HepG2 (cell line): ENCODE results near the gene SEC14L1. TPM values are rescaled to one million over a fixed set of nuclear protein-coding genes. Genes with fewer than 3 reads are reported as not detected.

Source experiments
- CENPBD1 ChIP-seq: sonication (generic); formaldehyde crosslinking; IDR thresholded peaks from 2 replicates; pipeline ENCODE4 v1.8.0; 2022; ENCODE audit warnings: missing genetic modification reagents, low read depth, mild to moderate bottlenecking, borderline replicate concordance
- ETV5 ChIP-seq: IDR thresholded peaks from 2 replicates; pipeline ENCODE4 v1.6.1; 2018; ENCODE audit warnings: missing biosample characterization, missing genetic modification reagents, inconsistent platforms, borderline replicate concordance
- KAT2B ChIP-seq: fragments of 150-350 bp; IDR thresholded peaks from 2 replicates; pipeline ENCODE4 v1.6.1; 2014; ENCODE audit warnings: low read depth, low read length, borderline replicate concordance
- MXD1 ChIP-seq: sonication (generic); formaldehyde crosslinking; IDR thresholded peaks from 2 replicates; pipeline ENCODE4 v1.4.0; 2020; ENCODE audit warnings: mild to moderate bottlenecking, missing genetic modification reagents
- NFATC3 ChIP-seq: sonication (generic); formaldehyde crosslinking; IDR thresholded peaks from 2 replicates; pipeline ENCODE4 v1.5.1; 2020; ENCODE audit warnings: mild to moderate bottlenecking, missing genetic modification reagents
- RBFOX2 ChIP-seq: fragments of 200-400 bp; formaldehyde crosslinking; IDR thresholded peaks from 2 replicates; pipeline ENCODE4 v1.6.1; 2017; ENCODE audit warnings: low read depth, mild to moderate bottlenecking, low read length
- TBX3 ChIP-seq: fragments of 450-650 bp; IDR thresholded peaks from 2 replicates; pipeline ENCODE4 v1.6.1; 2017; ENCODE audit warnings: antibody characterized with exemption, mild to moderate bottlenecking, inconsistent platforms, borderline replicate concordance
- TCF7L2 ChIP-seq: IDR thresholded peaks from 2 replicates; pipeline ENCODE4 v1.6.1; 2011; ENCODE audit warnings: mild to moderate bottlenecking, low read depth, low read length, moderate library complexity
- THAP7 ChIP-seq: sonication (generic); formaldehyde crosslinking; IDR thresholded peaks from 2 replicates; pipeline ENCODE4 v1.8.1; 2023; ENCODE audit warnings: mild to moderate bottlenecking, missing genetic modification reagents
- TRAFD1 ChIP-seq: sonication (generic); formaldehyde crosslinking; IDR thresholded peaks from 2 replicates; pipeline ENCODE4 v1.5.1; 2020; ENCODE audit warnings: missing genetic modification reagents, mild to moderate bottlenecking, borderline replicate concordance
- ZBTB1 ChIP-seq: sonication (generic); formaldehyde crosslinking; IDR thresholded peaks from 2 replicates; pipeline ENCODE4 v1.4.0; 2020; ENCODE audit warnings: missing genetic modification reagents, borderline replicate concordance
- ZC3H4 ChIP-seq: sonication (generic); formaldehyde crosslinking; IDR thresholded peaks from 2 replicates; pipeline ENCODE4 v1.4.0; 2020; ENCODE audit warnings: missing genetic modification reagents, borderline replicate concordance
- ZMAT5 ChIP-seq: sonication (generic); formaldehyde crosslinking; IDR thresholded peaks from 2 replicates; pipeline ENCODE4 v1.5.0; 2020; ENCODE audit warnings: mild to moderate bottlenecking, low read depth, missing genetic modification reagents, borderline replicate concordance
- ZNF235 ChIP-seq: sonication (generic); formaldehyde crosslinking; IDR thresholded peaks from 2 replicates; pipeline ENCODE4 v1.8.1; 2023; ENCODE audit warnings: mild to moderate bottlenecking, missing genetic modification reagents, borderline replicate concordance
- ZNF317 ChIP-seq: sonication (generic); formaldehyde crosslinking; IDR thresholded peaks from 2 replicates; pipeline ENCODE4 v1.5.0; 2020; ENCODE audit warnings: mild to moderate bottlenecking, missing genetic modification reagents
- ZNF343 ChIP-seq: sonication (generic); formaldehyde crosslinking; IDR thresholded peaks from 2 replicates; pipeline ENCODE4 v1.4.0; 2020; ENCODE audit warnings: mild to moderate bottlenecking, missing genetic modification reagents
- ZNF501 ChIP-seq: sonication (generic); formaldehyde crosslinking; IDR thresholded peaks from 2 replicates; pipeline ENCODE4 v1.5.1; 2020; ENCODE audit warnings: mild to moderate bottlenecking, moderate library complexity, missing genetic modification reagents
- ZSCAN12 ChIP-seq: sonication (generic); formaldehyde crosslinking; IDR thresholded peaks from 2 replicates; pipeline ENCODE4 v1.9.0; 2021; ENCODE audit warnings: mild to moderate bottlenecking, missing genetic modification reagents
- ZSCAN29 ChIP-seq: sonication (generic); formaldehyde crosslinking; conservative IDR thresholded peaks from 2 replicates; pipeline ENCODE4 v1.4.0; 2020; ENCODE audit warnings: mild to moderate bottlenecking, missing genetic modification reagents
- ZXDC ChIP-seq: sonication (generic); formaldehyde crosslinking; IDR thresholded peaks from 2 replicates; pipeline ENCODE4 v1.5.0; 2020; ENCODE audit warnings: mild to moderate bottlenecking, missing genetic modification reagents
- polyA plus RNA-seq, 8 experiments: library from polyadenylated mRNA; depleted of rRNA in 3 of 8; stranded (reverse) in 7 of 8; unstranded in 1 of 8; fragments of >200 nt; fragmentation: Illumina TruSeq in 4 of 8; extraction: Trizol in 4 of 8; gene quantifications; 2 replicates each; pipeline versions ENCODE4 v1.2.1 to v1.2.3, GENCODE V29; 2011 to 2016; ENCODE audit warnings: low read depth in 4 of 8, missing spikeins in 1 of 8, mixed read lengths in 1 of 8; ENCODE audit not compliant: insufficient read depth in 1 of 8
- total RNA-seq, 5 experiments: library from RNA; depleted of rRNA; stranded (reverse); fragments of >200 nt; fragmentation: Illumina TruSeq; extraction: Trizol; gene quantifications; 2 replicates each; pipeline ENCODE4 v1.2.3, GENCODE V29; 2016; ENCODE audit warnings: low read depth in 1 of 5
- TF ChIP-seq, protein P1 (sequence below): sonication (generic); formaldehyde crosslinking; IDR thresholded peaks from 2 replicates; pipeline ENCODE4 v1.8.1; 2023; ENCODE audit warnings: missing genetic modification reagents, inconsistent platforms, borderline replicate concordance

The SEC14L1 gene
- total and polyA plus RNA-seq, 2 of the 13 experiments (the other 11 are each of a cell fraction or from before 2014, with no cell fraction given): 26.3 to 43.9 TPM

- TF ChIP-seq, protein P1, sequence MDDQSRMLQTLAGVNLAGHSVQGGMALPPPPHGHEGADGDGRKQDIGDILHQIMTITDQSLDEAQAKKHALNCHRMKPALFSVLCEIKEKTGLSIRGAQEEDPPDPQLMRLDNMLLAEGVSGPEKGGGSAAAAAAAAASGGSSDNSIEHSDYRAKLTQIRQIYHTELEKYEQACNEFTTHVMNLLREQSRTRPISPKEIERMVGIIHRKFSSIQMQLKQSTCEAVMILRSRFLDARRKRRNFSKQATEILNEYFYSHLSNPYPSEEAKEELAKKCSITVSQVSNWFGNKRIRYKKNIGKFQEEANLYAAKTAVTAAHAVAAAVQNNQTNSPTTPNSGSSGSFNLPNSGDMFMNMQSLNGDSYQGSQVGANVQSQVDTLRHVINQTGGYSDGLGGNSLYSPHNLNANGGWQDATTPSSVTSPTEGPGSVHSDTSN (CRISPR knock-in tag): no peak
- TF ChIP-seq THAP7 (CRISPR knock-in tag): no peak
- TF ChIP-seq ZNF501 (CRISPR knock-in tag): no peak; the same call in 1 of the 2 replicates
- peak; percentile 76 for TF ChIP-seq RBFOX2
- TF ChIP-seq MXD1: no peak; the same call in 1 of the 2 replicates
- no peak for TF ChIP-seq ZC3H4
- TF ChIP-seq ZNF343 (CRISPR knock-in tag): no peak
- 0 out of 2 replicates have a peak, but pooled peaks have one; percentile 15 for TF ChIP-seq ZNF317 (CRISPR knock-in tag)
- no peak for TF ChIP-seq ZSCAN29 (CRISPR knock-in tag)
- TF ChIP-seq KAT2B: no peak
- TF ChIP-seq ZSCAN12: no peak; the same call in 1 of the 2 replicates
- TF ChIP-seq ZMAT5: no peak
- peak; percentile 74; the same call in 1 of the 2 replicates for TF ChIP-seq ETV5 (CRISPR knock-in tag)
- no peak for TF ChIP-seq ZNF235 (CRISPR knock-in tag)
- TF ChIP-seq NFATC3 (CRISPR knock-in tag): no peak
- no peak for TF ChIP-seq ZXDC (CRISPR knock-in tag)
- no peak for TF ChIP-seq TCF7L2
- no peak for TF ChIP-seq ZBTB1 (CRISPR knock-in tag)
- no peak for TF ChIP-seq CENPBD1 (CRISPR knock-in tag)
- TF ChIP-seq TBX3: no peak
- TF ChIP-seq TRAFD1 (CRISPR knock-in tag): no peak
Observed at GRCh38 chr17:77140878-77141767, at the start of gene SEC14L1 (continued).
